ENCODE data around the gene OR2A12.
"Not testable (repeated sequence)": the region's sequence is repeated elsewhere in the genome, so short reads cannot be mapped to it uniquely, and the experiment has no call there.

Gene OR2A12

GRCh38 chr7:144127714-144128334 lies 41.7 kb downstream of the OR2A12 start:
- DNase-seq = peak; percentile 81 to 91

GRCh38 chr7:144129601-144130000 lies 43.5 kb downstream of the OR2A12 start:
- DNase-seq = not testable (repeated sequence)

GRCh38 chr7:144130730-144131129 lies 44.7 kb downstream of the OR2A12 start:
- no peak for DNase-seq

- DNase-seq = no peak
These were observed 46.2 kb downstream of the OR2A12 start for GRCh38 chr7:144132262-144132661.

GRCh38 chr7:144133307-144133706 lies 47.2 kb downstream of the OR2A12 start:
- no peak for DNase-seq

- no peak for DNase-seq
These were observed 48.0 kb downstream of the OR2A12 start for GRCh38 chr7:144134116-144134515.

- DNase-seq = no peak
These were observed 51.4 kb downstream of the OR2A12 start for GRCh38 chr7:144137501-144137900.

- no peak for DNase-seq
These were observed 56.1 kb downstream of the OR2A12 start for GRCh38 chr7:144142187-144142586.

- DNase-seq = no peak
These were observed 58.3 kb downstream of the OR2A12 start for GRCh38 chr7:144144426-144144825.

- no peak for DNase-seq
These were observed 62.2 kb downstream of the OR2A12 start for GRCh38 chr7:144148224-144148827.

All from stimulated activated CD4-positive, alpha-beta T cell treated with anti-CD3 and anti-CD28 coated beads, Interleukin-4, amount 100 ng/mL, for 4 hours (primary cell).